Smooth muscle cell (in vitro differentiated cells): Measurements from ENCODE around the gene ACOXL. TPM values are rescaled to one million over a fixed set of nuclear protein-coding genes. Genes with fewer than 3 reads are reported as not detected.

ENCODE experiments used
- DNase-seq: peaks from one replicate; lab custom pipeline; 2025; ENCODE audit not compliant: unreplicated experiment; lab: John Stamatoyannopoulos, UW
- H2AFZ ChIP-seq: fragments of 200-600 bp; sonication (generic); 2 replicates; pipeline ENCODE4 v1.6.0; 2016; ENCODE audit warnings: antibody characterized with exemption, low read depth, mild to moderate bottlenecking
- H3F3A ChIP-seq: fragments of 200-600 bp; sonication (generic); 2 replicates; pipeline ENCODE4 v1.6.0; 2017; ENCODE audit warnings: antibody characterized with exemption, low read depth
- H3K27ac ChIP-seq: fragments of 200-600 bp; sonication (generic); 2 replicates; pipeline ENCODE4 v1.5.1; 2016; ENCODE audit warnings: low read depth, mild to moderate bottlenecking
- H3K27me3 ChIP-seq: fragments of 200-600 bp; sonication (generic); 2 replicates; pipeline ENCODE4 v1.6.1; 2016; ENCODE audit warnings: low read depth, mild to moderate bottlenecking
- H3K36me3 ChIP-seq: fragments of 200-600 bp; sonication (generic); 2 replicates; pipeline ENCODE4 v1.5.1; 2016; ENCODE audit warnings: low read depth
- H3K4me1 ChIP-seq: fragments of 200-600 bp; sonication (generic); 2 replicates; pipeline ENCODE4 v1.5.1; 2016; ENCODE audit warnings: low read depth
- H3K4me2 ChIP-seq: fragments of 200-600 bp; sonication (generic); 2 replicates; pipeline ENCODE4 v1.6.0; 2016; ENCODE audit warnings: mild to moderate bottlenecking
- H3K4me3 ChIP-seq: fragments of 200-600 bp; sonication (generic); 2 replicates; pipeline ENCODE4 v1.5.1; 2016; ENCODE audit warnings: mild to moderate bottlenecking
- H3K79me2 ChIP-seq: fragments of 200-600 bp; sonication (generic); 2 replicates; pipeline ENCODE4 v1.6.0; 2016; ENCODE audit warnings: low read depth, mild to moderate bottlenecking
- H3K9ac ChIP-seq: fragments of 200-600 bp; sonication (generic); 2 replicates; pipeline ENCODE4 v1.6.0; 2016; ENCODE audit warnings: low read depth
- H3K9me3 ChIP-seq: fragments of 200-600 bp; sonication (generic); replicated peaks from 2 replicates; pipeline ENCODE4 v1.5.1; 2016; ENCODE audit warnings: low read depth
- H4K20me1 ChIP-seq: fragments of 200-600 bp; sonication (generic); 2 replicates; pipeline ENCODE4 v1.6.0; 2016; ENCODE audit warnings: low read depth
- CTCF ChIP-seq: fragments of 200-600 bp; sonication (generic); IDR thresholded peaks from 2 replicates; pipeline ENCODE4 v1.5.1; 2017; ENCODE audit warnings: borderline replicate concordance, mild to moderate bottlenecking, antibody characterized with exemption; ENCODE audit not compliant: insufficient read depth, poor library complexity, severe bottlenecking
- WGBS: methylation state at CpG from one replicate; pipeline ENCODE4 v1.1.7; 2016; ENCODE audit warnings: low lambda C conversion rate; 5-methylcytosine and 5-hydroxymethylcytosine counted together
- polyA plus RNA-seq: library from polyadenylated mRNA; unstranded; fragments of >200 nt; fragmentation: Nextera tagmentation; extraction: Ambion mirVana; gene quantifications from 2 replicates; pipeline ENCODE4 v1.2.1, GENCODE V29; 2016
- total RNA-seq: library from RNA; depleted of rRNA; stranded (reverse); fragments of >200 nt; gene quantifications from 2 replicates; pipeline ENCODE4 v1.2.3, GENCODE V29; 2014

The ACOXL gene
- total and polyA plus RNA-seq, 2 experiments from 2014 or later: not detected

GRCh38 chr2:110742412-110742811 is 10.0 kb downstream of the ACOXL start:
- Histone ChIP-seq H4K20me1 (no peaks in the 10 kb centered on the region), H3K4me2 (no peak overlapping the region)
- no peak for TF ChIP-seq CTCF

GRCh38 chr2:110743600-110743999 is 11.2 kb downstream of the ACOXL start:
- H4K20me1 ChIP-seq: no peaks in the 10 kb centered on the region
- no peak overlapping the region for H3K9ac ChIP-seq
- H3K9me3 ChIP-seq: no peaks in the 10 kb centered on the region
- no peaks in the 10 kb centered on the region for H3F3A ChIP-seq
- no peak for TF ChIP-seq CTCF
- 92% methylated on average over 5 of the region's 5 CpGs for WGBS
- no peak overlapping the region for H3K27ac ChIP-seq
- H3K4me3 ChIP-seq: no peak overlapping the region
- DNase-seq: no peak
- H3K4me1 ChIP-seq: peaks cover 24% of the 10 kb centered on the region
- H3K36me3 ChIP-seq: no peaks in the 10 kb centered on the region
- H3K27me3 ChIP-seq: peaks cover 20% of the 10 kb centered on the region
- H2AFZ ChIP-seq: no peak overlapping the region
- H3K4me2 ChIP-seq: no peak overlapping the region
- H3K79me2 ChIP-seq: no peaks in the 10 kb centered on the region

More at GRCh38 chr2:110742412-110742811, 10.0 kb downstream of the ACOXL start:
- H3K27ac ChIP-seq: no peak overlapping the region
- H3F3A ChIP-seq: no peaks in the 10 kb centered on the region
- no peak for DNase-seq
- WGBS: 96% methylated on average over 2 of the region's 2 CpGs
- H2AFZ ChIP-seq: no peak overlapping the region
- H3K36me3 ChIP-seq: no peaks in the 10 kb centered on the region
- H3K27me3 ChIP-seq: peaks cover 8% of the 10 kb centered on the region
- H3K4me1 ChIP-seq: peaks cover 14% of the 10 kb centered on the region
- H3K9ac ChIP-seq: no peak overlapping the region
- H3K4me3 ChIP-seq: no peak overlapping the region
- H3K79me2 ChIP-seq: no peaks in the 10 kb centered on the region
- no peaks in the 10 kb centered on the region for H3K9me3 ChIP-seq

GRCh38 chr2:110744429-110744828 is 12.1 kb downstream of the ACOXL start:
- no peak overlapping the region for H3K27ac ChIP-seq
- H3F3A ChIP-seq: no peaks in the 10 kb centered on the region
- H3K4me2 ChIP-seq: no peak overlapping the region
- peaks cover 24% of the 10 kb centered on the region for H3K4me1 ChIP-seq
- H3K36me3 ChIP-seq: no peaks in the 10 kb centered on the region
- H4K20me1 ChIP-seq: no peaks in the 10 kb centered on the region
- TF ChIP-seq CTCF: no peak
- no peak overlapping the region for H3K4me3 ChIP-seq
- no peak for DNase-seq
- H3K79me2 ChIP-seq: no peaks in the 10 kb centered on the region
- 93% methylated on average over 4 of the region's 4 CpGs for WGBS
- H2AFZ ChIP-seq: no peak overlapping the region
- H3K9me3 ChIP-seq: no peaks in the 10 kb centered on the region
- peaks cover 28% of the 10 kb centered on the region for H3K27me3 ChIP-seq
- H3K9ac ChIP-seq: no peak overlapping the region

GRCh38 chr2:110745048-110745447 is 12.7 kb downstream of the ACOXL start:
- Histone ChIP-seq H3K4me1 (peaks cover 24% of the 10 kb centered on the region), H4K20me1 (no peaks in the 10 kb centered on the region), H3K4me2 (no peak overlapping the region), H3K4me3 (no peak overlapping the region), H3K9ac (no peak overlapping the region), H3K36me3 (no peaks in the 10 kb centered on the region), H3K9me3 (no peaks in the 10 kb centered on the region), H3K27ac (no peak overlapping the region), H2AFZ (no peak overlapping the region), H3K79me2 (no peaks in the 10 kb centered on the region), H3F3A (no peaks in the 10 kb centered on the region), H3K27me3 (peaks cover 34% of the 10 kb centered on the region)
- no peak for TF ChIP-seq CTCF
- WGBS: 80% methylated on average over 2 of the region's 2 CpGs
- DNase-seq: no peak
